Measurements from ENCODE around the gene UBASH3A.

The UBASH3A gene

DNA sequence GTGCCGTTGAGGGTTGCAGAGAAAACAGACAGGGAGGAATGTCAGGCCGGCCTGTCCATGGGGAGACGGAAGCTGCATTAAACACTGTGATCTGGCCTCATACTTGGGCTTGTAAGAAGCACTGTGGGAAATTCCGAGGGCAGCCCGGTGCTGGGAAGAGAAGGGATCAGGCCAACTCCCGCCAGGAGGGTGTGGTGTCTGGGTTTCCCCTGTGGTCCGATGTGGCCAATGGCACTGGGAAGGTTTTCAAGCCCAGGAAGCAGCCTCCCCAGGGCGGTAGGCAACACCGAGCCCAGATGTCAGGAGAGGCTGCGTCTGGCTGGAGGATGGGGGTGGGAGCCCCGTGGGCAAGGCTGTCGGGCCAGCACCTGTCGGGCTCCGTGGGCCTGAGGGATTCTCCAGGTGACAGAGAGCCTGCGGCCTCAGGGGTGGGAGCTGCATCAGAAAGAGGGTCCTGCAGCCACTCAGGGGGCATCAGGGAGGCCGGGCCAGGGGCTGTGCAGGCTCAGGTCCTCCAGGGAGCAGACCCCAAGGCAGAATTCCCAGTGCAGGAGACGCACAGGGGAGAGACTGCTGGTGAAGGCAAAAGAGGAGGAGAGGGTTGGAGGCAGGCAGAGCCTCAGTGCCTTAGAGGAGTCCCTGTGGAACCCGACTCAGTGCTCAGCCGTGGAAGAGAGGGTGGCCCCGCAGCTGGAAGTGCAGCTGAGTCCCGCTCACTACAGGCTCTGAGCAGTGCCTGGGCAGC is 8.4 kb downstream of the UBASH3A start:
- DNase-seq = no peak

DNA sequence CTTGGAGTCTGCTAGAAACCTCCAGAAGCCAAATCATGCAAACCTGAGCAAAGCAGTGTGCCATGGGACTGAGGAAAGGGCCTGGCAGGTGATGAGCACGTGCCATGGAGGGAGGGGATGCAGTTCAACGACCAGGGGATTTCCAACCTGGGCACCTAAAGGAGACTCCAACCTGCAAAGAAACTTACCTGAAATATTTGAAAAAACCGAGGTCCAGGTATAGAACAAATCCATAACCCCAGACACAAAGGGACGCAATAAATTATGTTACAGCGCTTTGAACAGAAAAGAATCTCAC is 8.9 kb downstream of the UBASH3A start:
- no peak for DNase-seq

DNA sequence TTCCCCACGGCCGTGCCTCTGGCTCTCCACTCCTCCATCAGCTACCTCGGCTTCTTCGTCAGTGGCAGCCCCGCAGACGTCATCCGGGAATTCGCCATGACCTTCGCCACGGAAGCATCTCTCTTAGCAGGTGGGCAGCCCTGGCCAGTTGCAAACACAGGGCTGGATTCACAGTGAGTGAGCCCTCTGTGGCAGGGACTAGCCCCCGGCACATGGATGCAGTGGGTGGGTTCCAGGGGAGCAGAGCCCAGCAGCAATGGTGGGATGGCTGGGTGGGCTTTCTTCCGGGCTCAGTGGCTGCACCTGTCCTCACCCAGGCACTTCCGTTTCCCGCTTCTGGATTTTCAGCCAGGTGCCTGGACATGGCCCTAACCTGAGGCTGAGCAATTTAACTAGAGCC is 9.4 kb downstream of the UBASH3A start:
- no peak for DNase-seq

DNA sequence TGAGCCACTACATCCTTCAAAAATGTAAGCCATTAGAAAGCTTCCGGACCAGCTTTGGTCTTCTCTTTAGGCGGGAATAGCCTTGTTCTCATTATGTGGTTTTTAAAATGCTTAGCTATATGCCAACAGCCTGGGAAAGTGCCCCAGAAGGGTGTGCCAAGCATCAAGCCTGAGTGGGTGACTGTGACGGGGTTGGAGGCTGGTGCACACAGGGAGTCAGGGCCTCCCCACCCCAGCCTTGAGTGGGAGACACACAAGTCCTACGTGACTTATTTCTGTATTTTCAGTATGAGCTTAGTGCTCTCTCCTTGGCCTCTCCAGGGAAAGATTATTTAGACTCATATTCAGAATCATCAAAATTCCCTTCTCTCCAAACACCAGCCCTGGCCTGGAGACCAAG is 9.8 kb downstream of the UBASH3A start:
- no peak for DNase-seq

DNA sequence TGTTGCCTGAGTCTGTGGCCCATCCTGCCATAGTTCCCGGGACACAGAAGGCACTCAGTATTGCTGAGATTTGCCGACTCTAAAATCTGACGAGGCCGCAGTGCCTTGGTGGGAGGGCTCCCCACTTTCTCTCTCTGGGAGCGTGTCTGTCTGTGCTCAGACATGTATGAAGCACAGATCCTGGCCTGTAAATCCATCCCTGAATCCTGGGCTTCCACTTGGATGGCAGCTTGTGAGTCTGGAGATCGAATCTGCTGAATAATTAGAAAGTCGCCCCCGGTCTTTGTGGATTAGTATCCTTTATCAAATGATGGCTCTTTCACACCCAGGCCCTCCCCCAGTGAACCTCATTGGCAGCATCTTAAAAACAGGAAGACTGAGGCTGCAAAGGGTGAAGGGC is 10.4 kb downstream of the UBASH3A start:
- no peak for DNase-seq

DNA sequence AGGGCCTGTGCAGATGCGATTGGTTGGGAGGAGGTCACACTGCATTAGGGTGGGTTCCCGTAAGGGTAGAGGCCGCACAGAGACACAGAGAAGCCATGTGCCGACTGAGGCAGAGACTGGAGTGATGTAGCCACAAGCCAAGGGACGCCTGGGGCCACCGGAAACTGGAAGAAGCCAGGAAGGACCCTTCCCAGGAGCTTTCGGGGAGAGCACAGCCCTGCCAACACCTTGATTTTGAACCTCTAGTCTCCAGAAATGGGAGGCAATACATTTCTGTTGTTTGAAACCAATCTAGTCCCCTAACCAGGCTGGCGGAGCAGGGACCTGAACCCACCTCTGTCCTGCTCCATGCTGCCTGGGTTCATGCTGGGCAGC is 10.8 kb downstream of the UBASH3A start:
- DNase-seq = no peak

DNA sequence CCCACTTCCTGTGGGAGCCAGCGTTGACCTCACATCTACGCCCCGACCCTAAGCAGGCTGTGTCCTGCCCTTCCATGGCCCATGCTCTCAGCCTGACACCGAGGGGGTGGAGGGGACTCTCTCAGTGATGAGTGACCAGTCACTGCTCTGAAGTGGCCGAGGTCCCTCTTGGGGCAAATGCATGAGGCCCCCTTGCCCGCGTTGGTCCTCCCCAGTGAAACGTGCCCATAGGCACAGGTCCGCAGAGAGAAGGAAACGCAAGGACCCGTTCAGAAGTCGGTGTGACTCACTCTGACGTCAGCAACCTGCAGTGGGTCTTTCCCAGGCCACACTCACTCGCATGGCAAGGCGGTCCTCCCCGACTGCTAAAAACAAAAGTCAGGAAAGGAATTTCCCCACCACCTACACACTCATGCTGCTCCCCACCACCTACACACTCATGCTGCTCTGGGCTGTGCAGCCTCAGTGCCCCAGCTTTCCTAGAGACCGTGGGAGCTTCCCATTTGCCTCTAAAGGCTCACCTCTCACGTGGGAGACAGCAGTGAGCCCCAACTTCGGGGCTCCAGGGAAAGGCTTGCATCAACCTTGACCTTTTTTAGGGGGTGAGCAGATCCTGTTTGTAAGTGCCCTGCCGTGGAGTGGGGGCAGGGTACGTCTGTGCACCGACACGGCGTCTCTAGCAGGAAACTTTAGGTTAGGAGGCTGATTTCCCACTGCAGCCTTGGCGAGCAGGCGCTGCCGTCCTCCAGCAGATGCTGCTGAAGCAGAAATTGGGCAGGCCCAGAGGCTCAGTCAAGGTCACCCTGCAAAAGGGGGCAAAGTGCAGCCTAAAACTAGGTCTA is 11.4 kb downstream of the UBASH3A start:
- no peak for DNase-seq

DNA sequence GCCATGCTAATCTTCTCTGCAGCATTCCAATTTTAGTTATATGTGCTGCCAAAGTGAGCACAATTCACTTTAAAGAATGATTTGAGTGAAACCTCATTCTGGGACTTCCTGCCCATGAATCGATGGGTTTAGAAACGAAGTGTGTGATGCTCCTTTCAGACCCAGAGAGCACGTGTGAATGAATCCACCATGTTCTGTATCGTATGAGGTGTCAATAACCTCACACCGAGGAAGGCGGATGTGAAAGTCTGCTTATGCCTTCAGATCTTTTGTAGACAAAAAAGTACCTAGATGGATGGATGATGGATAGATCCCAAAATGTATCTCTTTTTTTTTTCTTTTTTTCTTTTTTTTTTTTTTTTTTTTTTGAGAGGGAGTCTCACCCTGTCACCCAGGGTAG is 13.8 kb downstream of the UBASH3A start:
- no peak for DNase-seq

DNA sequence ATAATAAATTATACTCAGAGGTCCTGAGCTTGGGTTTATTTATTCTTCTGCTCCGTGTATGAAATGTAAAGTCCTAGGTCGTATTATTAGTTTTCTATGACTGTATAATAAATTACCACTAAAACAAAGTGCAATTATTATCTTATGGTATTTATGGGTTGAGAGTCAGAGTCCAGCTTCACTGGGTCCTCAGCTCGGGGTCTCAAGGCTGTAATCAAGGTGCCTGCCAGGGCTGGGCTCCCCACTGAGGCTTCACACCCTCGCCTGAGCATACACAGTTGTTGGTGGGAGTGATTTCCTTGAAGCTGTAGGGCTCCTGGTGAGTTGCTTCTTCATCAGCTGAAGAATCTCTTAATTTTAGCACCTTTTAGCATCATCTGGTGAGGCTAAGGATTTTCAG is 15.2 kb downstream of the UBASH3A start:
- no peak for DNase-seq

DNA sequence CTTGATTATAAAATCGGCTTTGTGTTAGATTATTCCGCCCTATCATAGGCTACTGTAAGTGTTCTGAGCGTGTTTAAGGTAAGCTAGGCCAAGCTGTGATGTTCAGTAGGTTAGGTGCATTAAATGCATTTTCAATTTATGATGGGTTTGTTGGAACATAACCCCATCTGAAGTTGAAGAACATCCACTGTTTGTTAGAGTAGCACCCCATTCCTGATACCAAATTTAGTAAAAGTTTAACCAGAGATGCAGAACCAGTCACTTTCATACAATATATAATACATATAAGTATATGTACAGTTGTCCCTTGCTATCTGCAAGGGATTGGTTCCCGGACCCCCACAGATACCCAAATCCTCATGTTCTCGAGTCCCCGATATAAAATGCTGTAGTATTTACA is 16.1 kb downstream of the UBASH3A start:
- DNase-seq = no peak

DNA sequence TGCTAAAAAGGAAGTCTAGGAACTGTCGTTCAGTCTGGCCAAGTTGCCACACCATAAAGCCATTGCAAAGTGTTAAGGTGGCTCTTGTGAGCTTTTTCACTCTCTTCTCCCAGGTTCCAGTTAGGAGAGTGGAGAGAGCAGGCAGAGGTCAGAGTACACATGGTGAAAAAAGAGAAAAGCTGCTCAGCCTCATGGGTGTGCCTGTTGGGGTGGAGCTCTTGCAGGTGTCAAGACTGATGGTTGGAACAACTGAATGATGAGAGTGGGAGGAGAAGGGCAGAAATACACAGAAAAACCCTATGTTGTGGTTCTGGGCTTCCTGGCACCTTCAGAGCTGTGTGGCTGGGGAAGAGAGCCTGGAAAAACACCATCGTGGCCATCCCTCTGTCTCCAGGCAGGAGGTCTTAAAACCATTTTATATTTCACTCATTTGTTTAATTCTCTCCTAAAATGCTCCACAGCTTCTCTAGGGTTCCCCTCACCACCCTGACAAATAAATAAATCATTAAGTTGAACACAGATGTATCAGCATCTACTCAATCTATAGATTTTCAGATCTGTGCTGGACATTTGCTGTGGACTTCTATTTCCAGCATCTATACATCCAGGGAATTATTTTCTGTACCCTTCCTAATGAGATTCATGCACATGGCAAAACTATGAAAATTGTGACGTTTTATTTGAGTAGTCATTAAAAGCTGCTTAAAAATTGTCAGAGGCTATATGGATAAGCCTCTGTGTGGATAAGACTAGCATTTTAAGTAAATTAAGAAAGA is 17.5 kb downstream of the UBASH3A start:
- DNase-seq = no peak

DNA sequence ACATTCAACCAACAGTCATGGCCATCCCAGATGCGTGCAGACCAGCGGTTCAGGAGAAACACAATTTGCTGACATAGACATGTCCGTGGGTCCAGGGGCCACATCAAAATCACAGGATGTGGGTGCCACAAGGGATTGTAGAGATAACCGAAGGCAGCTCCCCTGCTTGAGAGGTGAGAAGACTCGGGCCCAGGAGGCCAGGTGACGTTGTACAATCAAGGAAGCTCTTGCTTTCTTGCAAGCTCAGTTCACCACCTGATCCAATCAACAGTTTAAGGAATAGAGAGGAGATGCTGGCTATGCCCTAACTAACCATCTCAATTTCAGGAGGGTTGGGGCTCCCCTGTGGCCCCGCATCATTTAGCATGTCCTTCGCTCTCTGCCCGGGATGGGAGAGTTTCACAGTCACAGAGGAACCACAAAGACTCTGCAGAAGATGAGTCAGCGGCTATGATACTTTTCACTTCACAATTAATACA is 19.5 kb downstream of the UBASH3A start:
- DNase-seq = no peak

DNA sequence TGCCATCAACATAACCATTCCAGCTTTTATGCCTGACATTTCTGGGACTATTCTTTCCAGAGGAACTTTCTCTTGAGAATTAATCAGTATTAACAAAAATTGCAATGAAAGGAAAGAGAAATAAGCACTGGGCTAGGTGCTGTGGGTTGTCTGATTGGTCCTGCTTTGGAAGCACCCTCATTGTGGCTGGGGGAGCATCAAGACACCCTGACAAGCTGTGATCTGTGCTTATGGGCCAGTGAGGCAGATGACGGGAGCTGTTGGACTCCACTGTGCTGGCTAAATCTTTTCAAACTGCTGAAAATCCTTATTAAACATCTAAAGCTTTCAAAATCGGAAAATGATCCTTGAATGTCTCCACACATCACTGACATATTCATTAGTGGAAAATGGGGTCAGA is 20.0 kb downstream of the UBASH3A start:
- DNase-seq = no peak

DNA sequence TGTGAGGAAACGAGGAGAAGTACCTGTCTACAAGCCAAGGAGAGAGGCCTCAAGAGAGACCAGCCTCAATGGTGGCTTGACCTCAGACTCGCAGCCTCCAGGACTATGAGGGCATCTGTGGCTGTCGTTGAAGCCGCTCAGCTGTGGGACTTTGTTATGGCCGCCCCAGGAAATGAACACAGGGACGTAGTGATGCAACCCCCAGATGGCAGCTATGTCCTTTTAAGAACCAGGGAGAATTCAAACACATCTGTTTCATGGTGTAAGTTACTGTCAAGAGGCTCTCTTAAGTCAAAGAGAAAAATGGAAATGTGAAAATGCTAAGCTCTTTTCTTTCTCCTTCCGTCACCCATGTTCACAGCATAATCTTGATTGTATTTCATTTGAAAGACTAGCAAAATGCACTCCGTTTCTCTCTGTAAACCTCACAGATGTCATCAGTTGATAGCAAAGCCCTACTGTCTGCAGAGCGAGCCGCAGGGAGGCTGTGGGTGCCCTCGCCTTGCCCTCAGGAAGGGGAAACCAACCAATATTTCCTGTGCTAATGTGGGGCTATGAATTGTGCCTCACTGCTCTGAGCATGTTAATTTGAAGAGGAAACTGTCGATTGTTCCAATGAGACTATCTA is 21.3 kb downstream of the UBASH3A start:
- DNase-seq = no peak

DNA sequence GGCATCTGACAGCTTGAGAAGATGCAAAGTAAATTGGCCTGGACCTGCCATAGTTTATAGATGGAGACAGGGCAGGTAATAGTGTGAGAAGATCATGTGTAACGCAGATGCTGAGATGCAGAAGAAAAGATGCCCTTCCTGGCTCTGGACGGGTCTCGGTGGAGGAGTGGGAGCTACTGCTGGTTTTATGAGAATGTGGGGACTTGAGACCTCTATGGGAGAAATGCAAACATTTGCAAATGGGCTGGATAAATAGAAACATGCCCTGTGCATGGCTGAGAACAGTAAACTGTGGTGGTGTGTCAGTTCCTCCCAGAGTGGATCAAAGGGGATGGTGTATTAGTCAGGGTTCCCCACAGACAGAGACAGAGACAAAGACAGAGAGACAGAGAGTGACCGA is 21.9 kb downstream of the UBASH3A start:
- DNase-seq = no peak

DNA sequence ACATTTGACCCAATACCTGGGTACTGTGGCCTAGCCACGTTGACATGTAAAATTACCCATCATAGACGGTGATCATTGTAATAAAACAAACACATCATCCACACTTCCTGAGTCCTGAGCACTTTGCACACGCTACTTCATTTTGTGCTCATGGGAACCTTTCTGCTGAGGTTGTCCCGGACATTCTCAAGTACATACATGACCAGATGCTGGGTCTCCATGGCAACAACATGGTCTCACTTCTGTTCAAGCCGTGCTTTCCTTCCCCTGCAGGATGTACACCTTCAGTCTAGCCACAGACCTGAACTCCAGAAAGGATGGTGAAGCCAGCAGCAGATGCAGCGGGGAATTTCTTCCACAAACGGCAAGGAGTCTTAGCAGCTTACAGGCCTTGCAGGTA is 22.7 kb downstream of the UBASH3A start:
- DNase-seq = no peak

DNA sequence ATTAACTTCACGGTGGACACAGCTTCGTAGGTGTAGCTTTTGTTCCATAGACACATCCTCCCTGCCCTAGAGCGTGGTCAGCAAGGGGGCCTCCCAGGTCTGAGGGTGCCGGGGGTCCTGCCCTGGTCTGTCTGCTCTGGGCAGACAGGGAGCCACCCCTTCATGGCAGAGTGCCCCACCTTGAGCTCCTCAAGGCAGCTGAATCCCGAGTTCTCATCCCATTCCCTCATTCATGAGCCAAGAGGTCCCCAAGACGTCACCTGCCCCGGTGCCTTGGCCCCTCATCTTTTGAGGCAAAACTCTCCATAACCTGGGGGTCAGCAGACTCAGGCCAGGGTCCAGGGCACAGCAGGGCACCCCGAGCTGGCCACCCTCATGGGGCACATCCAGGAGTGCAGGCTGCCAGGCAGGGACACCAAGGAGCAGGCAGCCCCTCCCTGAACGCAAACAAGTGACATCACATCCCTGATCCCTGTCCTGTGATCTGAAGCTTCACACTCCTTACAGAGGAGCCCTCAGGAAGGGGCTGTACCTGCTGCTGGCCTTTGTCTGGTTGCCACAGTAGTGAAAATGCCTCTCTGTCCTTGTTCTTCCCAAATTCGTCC is 23.3 kb downstream of the UBASH3A start:
- DNase-seq = no peak

DNA sequence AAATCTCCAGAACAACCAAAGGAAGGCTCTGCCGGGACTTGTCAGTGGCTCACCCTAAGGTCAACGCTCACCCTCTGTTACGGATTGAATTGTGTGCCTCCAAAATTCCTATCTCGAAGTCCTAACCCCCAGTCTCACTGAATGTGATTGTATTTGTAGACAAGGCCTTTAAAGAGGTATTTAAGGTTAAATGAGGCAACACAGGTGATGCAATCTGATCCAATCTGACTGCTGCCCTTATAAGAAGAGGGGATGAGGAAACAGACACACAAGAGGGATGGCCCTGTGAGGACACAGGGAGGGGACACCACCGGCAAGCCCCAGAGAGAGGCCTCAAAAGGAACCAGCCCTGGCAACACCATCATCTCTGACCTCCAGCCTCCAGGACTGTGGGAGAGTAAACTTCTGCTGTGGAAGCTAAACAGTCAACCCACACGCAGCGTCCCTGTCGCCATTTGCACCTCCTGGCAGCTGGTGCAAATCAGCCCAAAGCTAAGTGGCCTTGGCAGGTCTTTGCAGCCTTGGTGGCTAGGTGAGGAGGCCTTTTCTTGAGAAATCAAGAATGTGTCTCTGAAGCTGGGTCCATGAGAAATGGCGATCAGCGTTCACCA is 24.2 kb downstream of the UBASH3A start:
- no peak for DNase-seq

DNA sequence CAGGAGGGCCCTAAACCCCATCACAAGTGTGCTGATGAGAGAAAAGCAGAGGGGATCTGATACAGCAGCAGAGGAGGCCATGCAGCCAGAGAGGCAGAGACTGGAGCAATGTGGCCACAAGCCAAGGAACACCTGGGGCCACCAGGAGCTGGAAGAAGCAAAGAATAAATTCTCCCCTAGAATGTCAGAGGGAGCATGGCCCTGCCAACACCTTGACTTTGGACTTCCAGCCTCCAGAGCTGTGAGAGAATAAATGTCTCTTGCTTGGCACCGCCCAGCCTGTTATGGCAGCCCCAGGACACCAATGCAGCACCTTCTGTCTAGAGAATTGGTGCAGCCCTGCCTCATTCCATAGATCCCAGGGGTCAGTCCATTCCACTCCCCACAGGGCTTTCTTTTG is 25.3 kb downstream of the UBASH3A start:
- no peak for DNase-seq

DNA sequence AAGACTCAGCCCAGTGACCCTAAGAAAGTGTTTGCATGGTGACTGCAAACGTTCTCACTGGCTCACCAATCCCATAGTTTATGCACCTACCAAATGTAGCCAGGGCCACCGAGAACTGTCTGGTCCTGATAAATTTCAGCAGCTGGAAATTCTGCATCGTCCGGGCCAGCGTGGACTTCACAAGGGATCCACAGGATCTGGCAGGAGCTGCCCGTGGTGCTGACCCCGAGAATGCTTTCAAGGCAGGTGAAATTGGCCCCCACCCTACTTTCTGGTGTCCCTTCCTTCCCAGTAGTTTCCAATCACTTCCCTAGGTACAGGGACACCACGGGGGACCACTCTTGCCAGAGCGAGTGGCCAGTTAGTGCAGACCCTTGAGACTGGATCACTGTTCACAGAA is 26.2 kb downstream of the UBASH3A start:
- DNase-seq = no peak

DNA sequence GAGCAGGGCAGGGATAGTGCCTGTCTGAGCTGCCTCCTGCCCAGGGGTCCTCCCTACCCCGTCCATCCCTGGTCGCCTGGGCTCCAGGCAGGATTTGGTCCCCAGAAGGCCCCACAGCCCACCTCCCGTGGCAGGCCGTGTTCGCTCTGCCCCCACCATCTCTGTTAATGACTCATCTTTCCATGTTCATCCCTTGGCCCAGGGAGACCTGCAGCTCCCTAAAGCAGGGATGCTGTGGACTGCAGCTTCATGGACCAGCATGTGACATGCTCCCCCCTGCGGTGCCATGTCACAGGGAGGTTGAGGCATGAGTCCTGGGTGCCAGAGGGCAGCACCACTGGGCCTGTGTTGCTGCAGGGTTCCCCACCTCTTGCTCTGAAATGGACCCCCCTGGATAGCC is 26.8 kb downstream of the UBASH3A start:
- DNase-seq = no peak

DNA sequence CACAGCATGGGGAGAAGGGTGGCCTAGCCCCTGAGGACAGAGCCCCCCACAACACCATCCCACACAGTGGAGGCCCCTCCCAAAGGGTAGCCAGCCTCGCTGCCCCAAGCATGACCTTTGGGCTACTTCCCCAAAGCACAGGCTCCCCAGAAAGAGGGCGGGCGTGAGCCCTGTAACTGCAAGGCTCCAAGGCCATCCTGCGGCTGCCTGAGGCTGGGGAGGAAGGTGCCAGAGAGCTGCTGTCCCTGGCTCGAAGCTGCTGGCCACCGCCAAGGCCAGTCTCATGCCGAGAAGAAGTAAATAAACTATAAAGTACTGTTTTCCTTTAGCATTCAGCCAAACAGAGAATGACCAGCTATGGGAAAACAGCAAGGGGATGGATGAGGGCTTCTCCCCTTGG is 27.5 kb downstream of the UBASH3A start:
- DNase-seq = no peak

DNA sequence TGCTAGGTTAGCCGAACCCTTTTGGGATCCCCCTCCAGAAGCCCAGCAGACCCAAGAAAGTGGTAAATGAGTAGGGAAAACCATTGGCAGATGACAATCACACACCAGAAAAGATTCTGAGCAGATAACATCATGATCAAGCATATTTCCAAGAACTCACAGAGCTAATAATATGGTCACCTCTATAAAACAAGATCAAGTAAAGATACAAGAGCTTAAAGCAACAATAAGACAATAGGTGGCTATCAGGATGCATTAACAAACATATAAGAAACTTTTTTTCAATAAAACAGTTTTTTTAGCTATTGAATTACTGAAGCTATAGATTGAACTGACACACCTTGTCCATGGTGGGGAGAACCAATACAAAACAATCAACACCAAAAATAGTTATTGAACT is 29.0 kb downstream of the UBASH3A start:
- DNase-seq = no peak
